Upper lobe of left lung (tissue), 6 donors: Measurements from ENCODE around the gene PADI1. TPM values are rescaled to one million over a fixed set of nuclear protein-coding genes. Genes with fewer than 3 reads are reported as not detected.

ENCODE experiments used
- ATAC-seq, 2 donors: fragments of 200-7000 bp; cut with Tn5 transposase; one replicate each; pipeline ENCODE4 v1.9.1; 2022; ENCODE audit warnings: mild to moderate bottlenecking in 2 of 2, moderate library complexity in 2 of 2; ENCODE audit not compliant: low FRiP score in 2 of 2
- DNase-seq, 2 donors: peaks; one replicate each; pipeline ENCODE4 v3.0.0-alpha.2; 2019 to 2020
- H3K27ac ChIP-seq, 4 donors: fragments of 200-600 bp; sonication (generic); one replicate each; pipeline ENCODE4 v1.5.1; 2016 to 2019
- H3K27me3 ChIP-seq, 4 donors: fragments of 200-600 bp; sonication (generic); one replicate each; pipeline ENCODE4 v1.5.1; 2017 to 2019
- H3K36me3 ChIP-seq, 4 donors: fragments of 200-600 bp; sonication (generic); one replicate each; pipeline ENCODE4 v1.5.1; 2016 to 2019
- H3K4me1 ChIP-seq, 4 donors: fragments of 200-600 bp; sonication (generic); one replicate each; pipeline ENCODE4 v1.5.1; 2018 to 2019
- H3K4me3 ChIP-seq, 4 donors: fragments of 200-600 bp; sonication (generic); one replicate each; pipeline ENCODE4 v1.5.1; 2017 to 2019; ENCODE audit warnings: mild to moderate bottlenecking in 2 of 4, moderate library complexity in 1 of 4
- H3K9me3 ChIP-seq, 4 donors: fragments of 200-600 bp; sonication (generic); one replicate each; pipeline ENCODE4 v1.5.1; 2018 to 2019
- CTCF ChIP-seq, 6 experiments: fragments of 450-650 bp in 4 of 6; fragments of 200-600 bp in 2 of 6; sonication (generic) in 2 of 6; IDR thresholded peaks; one replicate each; pipeline ENCODE4 v1.5.1; 2016 to 2019; ENCODE audit warnings: antibody characterized with exemption in 6 of 6
- EP300 ChIP-seq, 4 donors: sonication (generic); formaldehyde crosslinking; IDR thresholded peaks; one replicate each; pipeline ENCODE4 v1.5.1; 2017; ENCODE audit warnings: antibody characterized with exemption in 4 of 4, control low read depth in 2 of 4
- POLR2A ChIP-seq, 4 donors: fragments of 450-650 bp; IDR thresholded peaks; one replicate each; pipeline ENCODE4 v1.5.1; 2016 to 2017; ENCODE audit warnings: antibody characterized with exemption in 4 of 4, mild to moderate bottlenecking in 2 of 4
- POLR2AphosphoS5 ChIP-seq, 2 donors: sonication (generic); formaldehyde crosslinking; IDR thresholded peaks; one replicate each; pipeline ENCODE4 v1.5.1; 2017; ENCODE audit warnings: antibody characterized with exemption in 2 of 2
- WGBS, 2 donors: methylation state at CpG; one replicate each; pipeline ENCODE4 v1.1.5; 2017 to 2018; 5-methylcytosine and 5-hydroxymethylcytosine counted together
- total RNA-seq, 6 donors: library from RNA; depleted of rRNA in 4 of 6; stranded (reverse); fragments of >200 nt in 4 of 6; gene quantifications; one replicate each; pipeline versions ENCODE4 v1.1.0 to v1.2.1, GENCODE V29; 2016 to 2021
- donor health status: DM: no; HTN: no; CAD: no; lungs with moderate emphysema.
- donor health status: DM: no; HTN: yes; CAD: no; lungs with severe emphysema.

Gene PADI1
- total RNA-seq, 6 donors from 2014 or later = not detected

GRCh38 chr1:17187051-17187450 lies 17.9 kb upstream of the PADI1 start:
- Histone ChIP-seq H3K36me3 (no peaks in the 10 kb centered on the region), H3K9me3 (peaks cover 0 to 9% (median 2%) of the 10 kb centered on the region in 4 donors), H3K4me3 (no peak overlapping the region), H3K27ac (no peak overlapping the region), H3K4me1 (no peaks in the 10 kb centered on the region), H3K27me3 (no peaks in the 10 kb centered on the region)
- DNase-seq = no peak
- 80 to 84% methylated on average over 6 of the region's 6 CpGs for WGBS, 2 donors
- no peak for ATAC-seq
- TF ChIP-seq CTCF (IDR thresholded peaks at IDR 0.05) = no peak
- TF ChIP-seq EP300 (IDR thresholded peaks at IDR 0.05) = no peak
- TF ChIP-seq POLR2A (IDR thresholded peaks at IDR 0.05) = no peak
- TF ChIP-seq POLR2AphosphoS5 (IDR thresholded peaks at IDR 0.05) = no peak

GRCh38 chr1:17188217-17188616 lies 16.7 kb upstream of the PADI1 start:
- Histone ChIP-seq H3K27me3 (no peaks in the 10 kb centered on the region), H3K9me3 (peaks cover 0 to 9% (median 2%) of the 10 kb centered on the region in 4 donors), H3K4me1 (no peaks in the 10 kb centered on the region), H3K36me3 (no peaks in the 10 kb centered on the region), H3K4me3 (no peak overlapping the region), H3K27ac (no peak overlapping the region)
- DNase-seq (no peak), ATAC-seq (no peak)
- WGBS, 2 donors = 93 to 97% methylated on average over 2 of the region's 2 CpGs
- TF ChIP-seq CTCF (IDR thresholded peaks at IDR 0.05) = no peak
- no peak for TF ChIP-seq POLR2A (IDR thresholded peaks at IDR 0.05)
- no peak for TF ChIP-seq POLR2AphosphoS5 (IDR thresholded peaks at IDR 0.05)
- no peak for TF ChIP-seq EP300 (IDR thresholded peaks at IDR 0.05)

GRCh38 chr1:17188889-17189631 lies 15.9 kb upstream of the PADI1 start:
- no peak overlapping the region for H3K4me3 ChIP-seq
- H3K9me3 ChIP-seq = peaks cover 0 to 9% (median 2%) of the 10 kb centered on the region in 4 donors
- no peak overlapping the region for H3K27ac ChIP-seq
- H3K4me1 ChIP-seq = no peaks in the 10 kb centered on the region
- ATAC-seq (no peak), DNase-seq (no peak)
- WGBS, 2 donors = 91 to 92% methylated on average over 10 of the region's 10 CpGs
- H3K27me3 ChIP-seq = no peaks in the 10 kb centered on the region
- TF ChIP-seq CTCF (IDR thresholded peaks at IDR 0.05) = no peak
- no peak for TF ChIP-seq POLR2A (IDR thresholded peaks at IDR 0.05)
- no peak for TF ChIP-seq POLR2AphosphoS5 (IDR thresholded peaks at IDR 0.05)
- TF ChIP-seq EP300 (IDR thresholded peaks at IDR 0.05) = no peak
- no peaks in the 10 kb centered on the region for H3K36me3 ChIP-seq

- ATAC-seq (no peak), DNase-seq (no peak)
- H3K27me3 ChIP-seq = no peaks in the 10 kb centered on the region
- WGBS, 2 donors = 89 to 92% methylated on average over 2 of the region's 2 CpGs
- no peak overlapping the region for H3K4me3 ChIP-seq
- H3K36me3 ChIP-seq = no peaks in the 10 kb centered on the region
- TF ChIP-seq CTCF (IDR thresholded peaks at IDR 0.05) (no peak), POLR2AphosphoS5 (IDR thresholded peaks at IDR 0.05) (no peak), EP300 (IDR thresholded peaks at IDR 0.05) (no peak), POLR2A (IDR thresholded peaks at IDR 0.05) (no peak)
- no peaks in the 10 kb centered on the region for H3K4me1 ChIP-seq
- H3K27ac ChIP-seq = no peak overlapping the region
- H3K9me3 ChIP-seq = peaks cover 0 to 9% (median 2%) of the 10 kb centered on the region in 4 donors
These were observed 15.3 kb upstream of the PADI1 start for GRCh38 chr1:17189632-17189990.
